GM19395 (cell line): ENCODE measurements around the gene CAMK2N1.

ENCODE experiments used
- ATAC-seq: cut with Tn5 transposase; IDR thresholded peaks from one replicate; pipeline ENCODE4 v1.9.1; 2021; ENCODE audit warnings: mild to moderate bottlenecking, moderate library complexity; ENCODE audit not compliant: unreplicated experiment

CAMK2N1 gene

DNA sequence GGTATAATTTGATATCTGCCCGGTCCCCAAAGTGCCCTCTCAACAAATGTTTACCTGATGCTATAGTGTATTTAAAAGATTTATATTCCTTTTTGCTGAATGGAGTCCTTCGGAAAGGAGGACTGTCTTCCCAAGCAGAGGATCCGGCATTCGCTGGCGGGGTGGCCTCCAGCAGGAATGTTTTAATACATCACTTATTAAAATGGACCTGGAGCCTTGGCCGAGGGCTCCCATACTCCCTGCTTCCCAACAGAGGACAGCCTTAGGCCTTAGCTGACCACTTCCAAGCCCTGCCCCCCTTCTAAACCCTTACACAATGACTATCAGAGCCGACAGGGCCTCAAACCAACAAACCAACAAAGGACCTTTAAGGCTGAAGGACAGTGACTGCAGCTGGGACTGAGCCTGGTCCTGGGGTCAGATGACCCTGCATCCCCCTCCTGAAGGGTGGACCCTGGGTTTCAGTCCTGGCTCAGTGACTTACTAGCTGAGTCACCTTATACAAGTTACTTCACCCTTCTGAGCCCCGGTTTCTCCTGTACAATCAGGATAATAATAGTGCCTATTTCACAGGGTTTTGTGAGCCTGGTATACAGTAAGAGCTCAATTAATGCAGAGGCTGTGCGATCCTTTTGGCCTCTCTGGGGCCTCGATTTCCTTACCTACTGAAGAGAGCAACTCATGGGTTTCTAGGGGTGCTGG lies 5.6 kb downstream of the CAMK2N1 start:
- no peak for ATAC-seq

DNA sequence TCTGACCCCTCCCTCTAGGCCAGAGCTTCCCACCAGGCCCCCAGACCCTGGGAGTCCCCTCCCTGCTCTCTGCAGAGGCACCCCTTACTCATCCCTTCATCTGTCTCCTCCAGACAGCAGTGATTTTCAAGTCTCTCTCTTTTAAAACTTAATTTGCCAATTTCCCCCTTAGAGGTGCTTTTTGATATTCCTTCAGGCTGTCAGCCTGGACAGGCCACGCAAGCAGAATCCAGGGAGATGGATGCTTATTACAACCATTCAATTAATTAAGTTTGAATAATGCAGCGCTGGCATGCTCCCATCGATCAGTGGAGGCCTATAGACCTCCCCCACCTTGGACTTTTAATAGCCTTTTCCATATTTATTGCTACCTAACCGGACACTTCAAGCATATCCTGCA lies 6.2 kb downstream of the CAMK2N1 start:
- no peak for ATAC-seq

DNA sequence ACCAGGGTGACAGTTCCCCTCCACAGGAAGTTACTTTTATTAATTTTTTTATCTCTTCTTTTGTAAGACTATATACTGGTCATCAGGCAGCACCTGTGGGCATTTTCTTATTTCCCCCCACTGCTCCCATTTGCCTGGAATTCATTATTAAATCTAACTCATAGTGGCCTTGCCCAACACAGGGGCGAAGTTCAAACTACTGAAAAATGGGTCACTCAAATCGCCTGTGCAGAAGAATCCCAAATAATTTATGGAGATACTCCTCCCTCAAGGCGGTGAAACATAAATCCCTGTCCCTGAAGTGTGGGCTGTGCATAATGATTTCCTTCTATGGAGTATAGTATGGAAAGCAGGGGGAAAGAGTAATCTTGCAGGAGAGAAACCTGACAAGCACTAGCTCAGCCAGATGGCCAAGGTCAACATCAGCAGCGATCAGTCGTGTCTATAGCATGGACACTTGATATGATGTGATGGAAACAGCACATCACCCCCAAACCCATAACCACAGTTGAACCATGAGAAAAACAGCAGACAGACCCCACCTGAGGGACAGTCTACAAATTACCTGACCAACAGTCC lies 7.9 kb downstream of the CAMK2N1 start:
- no peak for ATAC-seq

- no peak for ATAC-seq
Measured at GRCh38 chr1:20477348-20478056, 8.5 kb downstream of the CAMK2N1 start.

DNA sequence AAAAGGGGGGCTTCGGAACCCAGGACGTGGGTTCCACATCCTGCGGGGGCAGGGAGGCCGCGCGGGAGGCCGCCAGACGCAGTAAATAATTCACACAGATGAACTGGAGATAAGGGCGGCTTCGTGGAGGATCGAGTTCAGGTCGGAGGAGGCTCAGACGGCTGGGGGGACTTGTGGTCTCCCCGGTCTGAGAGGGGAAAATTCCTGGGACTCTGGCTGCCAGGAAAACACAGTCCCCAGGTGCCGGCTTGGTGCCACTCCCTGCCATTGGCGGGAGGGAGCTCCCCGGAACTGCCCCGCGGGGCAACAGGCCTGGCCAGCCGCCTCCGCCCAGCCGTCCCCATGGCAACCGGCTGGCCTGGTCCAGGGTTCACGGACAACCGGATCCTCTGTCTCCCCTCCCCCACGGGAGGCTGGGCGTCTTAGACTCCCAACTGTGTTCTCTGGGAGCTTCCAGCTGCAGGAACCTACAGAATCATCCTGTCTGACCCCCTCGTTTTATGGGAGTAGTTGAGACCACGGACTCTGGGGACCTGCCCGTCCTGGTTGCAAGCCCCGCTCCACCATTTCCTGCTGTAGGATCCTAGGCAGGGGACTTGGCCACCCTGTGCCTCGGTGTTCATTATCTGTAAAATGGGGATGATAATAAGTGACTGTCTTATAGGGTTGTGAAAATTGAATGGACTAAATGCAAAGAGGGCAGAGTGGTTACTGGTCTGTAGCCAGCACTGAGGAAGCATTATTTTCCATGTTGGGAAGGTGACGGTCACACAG lies 9.6 kb downstream of the CAMK2N1 start:
- ATAC-seq, result no peak

GRCh38 chr1:20474996-20475395 lies 11.0 kb downstream of the CAMK2N1 start:
- ATAC-seq, result no peak

GRCh38 chr1:20474333-20474975 lies 11.6 kb downstream of the CAMK2N1 start:
- no peak for ATAC-seq

- no peak for ATAC-seq
Measured at GRCh38 chr1:20473894-20474293, 12.1 kb downstream of the CAMK2N1 start.

DNA sequence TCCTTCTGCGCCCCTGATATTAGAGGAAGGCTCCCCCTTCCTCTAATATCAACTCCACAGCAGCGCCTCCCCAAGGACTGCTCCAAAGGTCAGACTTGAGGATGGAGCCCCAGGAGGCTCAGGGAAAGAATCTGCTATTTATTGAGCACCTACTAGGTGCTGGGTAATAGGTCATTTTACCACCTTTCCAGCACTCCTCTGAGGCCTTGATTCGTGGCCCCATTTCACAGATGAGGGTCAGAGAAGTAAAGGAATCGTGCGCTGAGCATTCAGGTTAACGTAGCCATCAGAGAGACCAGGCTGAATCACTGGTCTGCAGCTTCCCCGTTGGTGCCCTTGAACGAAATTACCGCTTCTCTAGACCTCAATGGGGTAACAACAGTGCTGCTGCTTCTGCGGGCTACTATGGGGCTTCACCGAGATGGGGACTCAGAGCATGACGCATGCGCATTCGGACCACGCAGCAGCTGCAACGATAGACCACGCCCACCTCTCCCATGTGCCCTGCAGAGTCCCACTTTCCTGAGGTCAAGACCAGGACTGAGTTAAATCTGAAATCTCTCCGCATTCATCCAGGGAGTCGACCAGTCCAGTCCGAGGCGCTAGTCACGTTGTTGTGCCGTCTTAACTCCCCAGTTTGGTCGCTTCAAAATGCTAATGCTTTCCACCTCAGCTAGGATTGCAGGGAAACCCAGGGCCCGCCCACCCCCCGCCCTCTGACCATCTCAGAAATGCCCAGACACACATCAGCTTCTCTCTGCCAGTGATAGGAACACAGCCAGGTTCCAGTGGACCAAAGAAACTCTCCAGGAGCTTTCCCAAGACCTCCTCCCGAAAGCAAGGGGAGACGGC lies 12.9 kb downstream of the CAMK2N1 start:
- no peak for ATAC-seq

DNA sequence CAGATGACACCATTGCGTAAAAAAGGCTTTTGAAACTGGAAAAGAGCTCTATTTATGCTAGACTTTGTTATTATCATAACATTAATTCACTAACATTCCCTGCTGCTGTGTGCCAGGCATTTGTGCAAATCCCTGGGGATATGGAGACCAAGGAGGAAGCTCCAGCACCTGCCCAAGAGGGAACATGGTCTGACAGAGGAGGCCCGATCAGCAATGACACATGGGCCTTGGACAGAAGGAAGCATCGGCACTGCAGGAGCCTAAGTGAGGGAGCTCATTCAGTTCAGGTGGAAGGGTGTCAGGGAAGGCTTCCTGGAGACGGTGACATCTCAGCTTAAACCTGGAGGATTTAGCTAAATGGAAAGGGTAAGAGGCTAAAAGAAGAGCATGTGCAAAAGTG lies 13.9 kb downstream of the CAMK2N1 start:
- no peak for ATAC-seq

GRCh38 chr1:20470194-20470593 lies 15.8 kb downstream of the CAMK2N1 start:
- no peak for ATAC-seq

GRCh38 chr1:20469406-20470076 lies 16.5 kb downstream of the CAMK2N1 start:
- no peak for ATAC-seq

DNA sequence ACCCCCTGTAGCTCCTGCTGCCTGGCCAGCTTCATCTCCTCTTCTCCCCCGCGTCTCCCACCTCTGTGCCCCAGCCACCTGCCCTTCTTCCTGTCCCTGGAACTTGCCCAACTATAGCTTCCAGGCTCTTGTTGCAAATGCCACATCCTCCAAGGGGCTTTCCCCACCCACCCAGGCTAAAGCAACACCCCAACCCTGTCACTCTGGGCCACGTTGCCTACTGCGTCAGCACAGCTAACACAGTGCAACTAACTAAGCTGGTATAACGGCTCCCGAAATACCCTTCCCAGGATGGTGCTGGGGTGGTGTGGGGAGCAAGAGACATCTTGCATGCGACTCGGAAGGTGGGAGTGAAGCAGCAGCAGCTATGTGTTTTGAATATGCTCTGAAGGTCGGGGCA lies 19.7 kb downstream of the CAMK2N1 start:
- no peak for ATAC-seq

DNA sequence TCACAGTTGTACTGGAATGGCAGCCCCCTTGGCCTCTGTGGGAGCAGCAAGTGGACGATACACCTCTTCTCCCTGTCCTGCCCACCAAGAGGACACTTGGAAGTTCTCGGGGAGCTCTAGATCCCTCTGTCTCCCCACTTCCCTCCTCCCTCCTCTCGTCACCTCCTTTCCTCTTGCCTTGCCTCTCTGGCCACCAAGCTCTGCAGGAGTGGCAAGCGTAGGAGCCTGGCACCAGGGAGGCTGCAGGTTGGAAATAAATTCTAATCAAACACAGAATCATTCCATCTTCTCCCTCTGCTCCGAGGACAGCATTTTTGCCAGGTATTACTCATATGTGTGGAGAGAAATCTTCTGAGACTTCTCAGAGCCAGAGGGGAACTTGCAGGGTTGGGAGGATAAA lies 20.8 kb downstream of the CAMK2N1 start:
- no peak for ATAC-seq

DNA sequence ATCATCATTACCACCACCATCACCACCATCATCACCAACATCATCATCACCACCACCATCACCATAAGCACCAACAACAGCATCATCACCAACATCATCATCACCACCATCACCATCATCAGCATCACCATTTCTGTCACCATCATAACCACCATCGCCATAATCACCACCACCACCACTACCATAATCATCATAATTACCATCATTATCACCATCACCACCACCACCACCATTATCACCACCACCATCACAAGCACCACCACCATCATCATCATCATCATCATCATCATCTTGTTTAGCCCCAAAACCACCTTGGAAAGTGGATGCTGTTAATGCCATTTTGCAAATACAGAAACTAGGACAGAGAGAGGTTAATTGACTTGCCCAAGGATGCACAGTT lies 22.5 kb downstream of the CAMK2N1 start:
- no peak for ATAC-seq

GRCh38 chr1:20462397-20462796 lies 23.6 kb downstream of the CAMK2N1 start:
- no peak for ATAC-seq

DNA sequence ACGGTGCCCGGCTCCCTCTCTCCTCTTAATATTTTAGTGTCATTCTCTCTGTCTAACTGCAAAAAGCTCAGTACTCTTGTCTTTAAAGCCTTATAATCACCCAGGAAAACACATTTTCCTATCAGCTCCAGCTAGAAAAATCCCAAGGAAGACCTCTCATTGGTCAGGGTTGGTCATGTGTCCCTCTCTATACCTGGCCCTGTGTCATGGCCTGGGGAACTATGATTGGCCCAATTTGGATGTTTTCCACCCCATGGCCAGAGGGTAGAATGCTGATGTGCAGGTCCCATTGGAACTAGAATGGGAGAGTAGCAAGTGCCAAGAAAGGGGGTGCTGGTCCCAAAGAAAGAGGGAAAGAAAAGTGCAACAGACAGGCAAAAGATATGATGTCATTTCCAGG lies 27.3 kb downstream of the CAMK2N1 start:
- ATAC-seq, result no peak

GRCh38 chr1:20454004-20454403 lies 32.0 kb downstream of the CAMK2N1 start:
- ATAC-seq, result no peak

DNA sequence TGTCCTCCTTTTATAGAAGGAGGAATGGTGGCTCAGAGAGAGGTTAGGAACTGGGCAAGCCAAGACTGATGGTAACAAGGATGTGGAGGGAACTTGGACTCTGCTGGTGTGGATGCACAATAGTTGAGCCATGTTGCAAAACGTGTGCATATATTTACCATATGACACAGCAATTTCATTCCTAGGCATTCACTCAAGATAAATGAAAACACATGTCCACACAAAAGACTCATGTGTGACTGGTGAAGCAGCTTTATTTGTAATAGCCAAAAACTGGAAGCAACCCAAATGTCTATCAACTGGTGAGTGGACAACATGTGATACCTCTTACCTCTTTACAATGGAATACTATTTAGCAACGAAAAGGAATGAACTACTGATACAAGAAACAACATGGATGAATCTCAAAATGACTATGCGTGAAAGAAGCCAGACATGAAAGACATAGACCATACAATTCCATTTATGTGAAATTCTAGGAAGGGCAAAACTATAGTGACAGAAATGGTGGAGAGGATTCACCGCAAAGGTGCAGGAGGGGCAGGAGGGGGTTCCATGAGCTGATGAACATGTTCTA lies 36.2 kb downstream of the CAMK2N1 start:
- no peak for ATAC-seq
